COLO668 (cell line): ENCODE results near the gene MYH14.

Experiments used
- DNase-seq: peaks from one replicate; lab custom pipeline; 2025; ENCODE audit not compliant: unreplicated experiment; lab: John Stamatoyannopoulos, UW

The MYH14 gene

GRCh38 chr19:50192463-50193211, 10.8 kb upstream of the MYH14 start:
- no peak for DNase-seq

GRCh38 chr19:50195224-50195623, 8.2 kb upstream of the MYH14 start:
- no peak for DNase-seq

- DNase-seq, result no peak
These were observed 7.0 kb upstream of the MYH14 start for GRCh38 chr19:50196322-50196932.

GRCh38 chr19:50197348-50197747, 6.1 kb upstream of the MYH14 start:
- no peak for DNase-seq

- DNase-seq, result no peak
These were observed 4.8 kb upstream of the MYH14 start for GRCh38 chr19:50198431-50199258.

- no peak for DNase-seq
These were observed 4.2 kb upstream of the MYH14 start for GRCh38 chr19:50199259-50199555.

GRCh38 chr19:50202386-50202785, 1.0 kb upstream of the MYH14 start:
- DNase-seq, result no peak

- no peak for DNase-seq
These were observed 501 bp upstream of the MYH14 start for GRCh38 chr19:50202962-50203280.

- DNase-seq, result no peak
These were observed 633 bp downstream of the MYH14 start for GRCh38 chr19:50204081-50204428.

- DNase-seq, result peak; percentile 97
These were observed 1.6 kb downstream of the MYH14 start for GRCh38 chr19:50204811-50205675.

GRCh38 chr19:50205681-50206138, 2.3 kb downstream of the MYH14 start:
- DNase-seq, result peak; percentile 90

- DNase-seq, result no peak
These were observed 2.8 kb downstream of the MYH14 start for GRCh38 chr19:50206191-50206590.

GRCh38 chr19:50207730-50208129, 4.3 kb downstream of the MYH14 start:
- no peak for DNase-seq

- no peak for DNase-seq
These were observed 5.7 kb downstream of the MYH14 start for GRCh38 chr19:50209131-50209530.

- no peak for DNase-seq
These were observed 7.0 kb downstream of the MYH14 start for GRCh38 chr19:50210425-50210824.

- no peak for DNase-seq
These were observed 10.5 kb downstream of the MYH14 start for GRCh38 chr19:50213925-50214324.

GRCh38 chr19:50214699-50215543, 11.5 kb downstream of the MYH14 start:
- peak; percentile 67 for DNase-seq

- DNase-seq, result no peak
These were observed 12.4 kb downstream of the MYH14 start for GRCh38 chr19:50215820-50216219.

GRCh38 chr19:50221087-50221486, 17.7 kb downstream of the MYH14 start:
- DNase-seq, result no peak

GRCh38 chr19:50222691-50223438, 19.4 kb downstream of the MYH14 start:
- DNase-seq, result no peak
